ENCODE data around the gene LBH. TPM values are rescaled to one million over a fixed set of nuclear protein-coding genes. Genes with fewer than 3 reads are reported as not detected.

Gene LBH
- total RNA-seq, 1 donor from 2014 or later: 51.7 TPM

DNA sequence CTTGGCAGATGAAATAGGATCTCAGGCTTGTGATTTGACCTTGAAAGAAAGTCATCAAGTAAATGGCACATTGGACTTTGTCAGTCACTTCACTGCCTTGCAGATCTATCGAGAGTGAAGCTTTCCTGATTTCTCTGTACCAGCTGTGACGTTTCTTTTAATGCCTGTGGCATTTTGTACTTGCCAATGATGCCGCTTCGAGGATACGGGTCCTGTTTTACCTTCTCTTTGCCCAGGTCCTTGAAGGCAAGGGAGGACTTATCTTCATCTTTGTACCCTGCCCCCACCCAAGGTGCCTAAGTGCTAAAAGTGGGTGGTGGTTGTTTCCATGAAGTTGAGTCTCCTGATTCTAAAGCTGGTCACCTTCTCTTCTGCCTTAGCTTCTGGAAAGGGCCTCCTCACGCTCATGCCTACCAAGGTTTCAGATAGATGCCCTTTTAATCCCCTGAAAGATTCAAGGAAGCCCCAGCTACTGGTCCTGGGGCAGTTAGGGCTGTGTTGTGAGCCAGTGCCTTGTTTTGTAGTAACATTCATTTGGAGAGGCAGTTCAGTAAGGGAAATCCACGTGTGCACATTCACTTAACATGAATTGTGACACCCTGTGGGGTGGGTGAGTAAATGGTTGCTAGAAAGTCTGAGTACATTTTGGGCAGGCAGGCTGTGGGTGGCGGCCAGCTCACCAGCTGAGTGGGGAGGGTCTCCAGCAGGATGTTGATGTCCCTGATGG, 6.1 kb downstream of the LBH start:
- H3K27me3 ChIP-seq (ENCODE audit: insufficient read depth, low read length): no peaks in the 10 kb centered on the region
- H3K4me1 Mint-ChIP-seq (ENCODE audit: low read depth, unreplicated experiment): peaks cover 20% of the 10 kb centered on the region
- peaks cover 47% of the 10 kb centered on the region for H3K36me3 Mint-ChIP-seq (ENCODE audit: low read depth, unreplicated experiment)
- no peak overlapping the region for H3K27ac Mint-ChIP-seq (ENCODE audit: unreplicated experiment)
- H3K9me3 Mint-ChIP-seq (ENCODE audit: unreplicated experiment): no peaks in the 10 kb centered on the region
- no peaks in the 10 kb centered on the region for H3K27me3 Mint-ChIP-seq (ENCODE audit: low read depth, unreplicated experiment)
- no peak for DNase-seq (ENCODE audit: low read depth)
- peaks cover 31% of the 10 kb centered on the region for H3K4me1 ChIP-seq (ENCODE audit: insufficient read depth, low read length)
- H2AFZ ChIP-seq (ENCODE audit: low read depth, low read length): no peak overlapping the region
- H3K79me2 ChIP-seq (ENCODE audit: insufficient read depth, low read length): peaks cover 93% of the 10 kb centered on the region
- H3K36me3 ChIP-seq (ENCODE audit: insufficient read depth, low read length): peaks cover 43% of the 10 kb centered on the region
- no peaks in the 10 kb centered on the region for H3K9me3 ChIP-seq (ENCODE audit: insufficient read depth, low read depth, low read length)
- H3K27ac ChIP-seq (ENCODE audit: low read depth, low read length): no peak overlapping the region
- H3K4me2 ChIP-seq (ENCODE audit: low read length): peak overlapping the region; percentile 20
- peak overlapping the region; percentile 1 for H3K9ac ChIP-seq (ENCODE audit: low read length)
- H4K20me1 ChIP-seq (ENCODE audit: insufficient read depth, low read length): peaks cover 87% of the 10 kb centered on the region
- FAIRE-seq: peak; percentile 59
- H3K4me3 ChIP-seq (ENCODE audit: insufficient read depth, low read depth, low read length): no peak overlapping the region
- no peak overlapping the region for H3K4me3 Mint-ChIP-seq (ENCODE audit: unreplicated experiment)
- TF ChIP-seq EZH2 (IDR thresholded peaks at IDR 0.05; ENCODE audit: insufficient read depth, low read length): no peak
- TF ChIP-seq, protein P1, sequence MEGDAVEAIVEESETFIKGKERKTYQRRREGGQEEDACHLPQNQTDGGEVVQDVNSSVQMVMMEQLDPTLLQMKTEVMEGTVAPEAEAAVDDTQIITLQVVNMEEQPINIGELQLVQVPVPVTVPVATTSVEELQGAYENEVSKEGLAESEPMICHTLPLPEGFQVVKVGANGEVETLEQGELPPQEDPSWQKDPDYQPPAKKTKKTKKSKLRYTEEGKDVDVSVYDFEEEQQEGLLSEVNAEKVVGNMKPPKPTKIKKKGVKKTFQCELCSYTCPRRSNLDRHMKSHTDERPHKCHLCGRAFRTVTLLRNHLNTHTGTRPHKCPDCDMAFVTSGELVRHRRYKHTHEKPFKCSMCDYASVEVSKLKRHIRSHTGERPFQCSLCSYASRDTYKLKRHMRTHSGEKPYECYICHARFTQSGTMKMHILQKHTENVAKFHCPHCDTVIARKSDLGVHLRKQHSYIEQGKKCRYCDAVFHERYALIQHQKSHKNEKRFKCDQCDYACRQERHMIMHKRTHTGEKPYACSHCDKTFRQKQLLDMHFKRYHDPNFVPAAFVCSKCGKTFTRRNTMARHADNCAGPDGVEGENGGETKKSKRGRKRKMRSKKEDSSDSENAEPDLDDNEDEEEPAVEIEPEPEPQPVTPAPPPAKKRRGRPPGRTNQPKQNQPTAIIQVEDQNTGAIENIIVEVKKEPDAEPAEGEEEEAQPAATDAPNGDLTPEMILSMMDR (IDR thresholded peaks at IDR 0.05; ENCODE audit: insufficient read depth, low read depth, low read length): no peak

DNA sequence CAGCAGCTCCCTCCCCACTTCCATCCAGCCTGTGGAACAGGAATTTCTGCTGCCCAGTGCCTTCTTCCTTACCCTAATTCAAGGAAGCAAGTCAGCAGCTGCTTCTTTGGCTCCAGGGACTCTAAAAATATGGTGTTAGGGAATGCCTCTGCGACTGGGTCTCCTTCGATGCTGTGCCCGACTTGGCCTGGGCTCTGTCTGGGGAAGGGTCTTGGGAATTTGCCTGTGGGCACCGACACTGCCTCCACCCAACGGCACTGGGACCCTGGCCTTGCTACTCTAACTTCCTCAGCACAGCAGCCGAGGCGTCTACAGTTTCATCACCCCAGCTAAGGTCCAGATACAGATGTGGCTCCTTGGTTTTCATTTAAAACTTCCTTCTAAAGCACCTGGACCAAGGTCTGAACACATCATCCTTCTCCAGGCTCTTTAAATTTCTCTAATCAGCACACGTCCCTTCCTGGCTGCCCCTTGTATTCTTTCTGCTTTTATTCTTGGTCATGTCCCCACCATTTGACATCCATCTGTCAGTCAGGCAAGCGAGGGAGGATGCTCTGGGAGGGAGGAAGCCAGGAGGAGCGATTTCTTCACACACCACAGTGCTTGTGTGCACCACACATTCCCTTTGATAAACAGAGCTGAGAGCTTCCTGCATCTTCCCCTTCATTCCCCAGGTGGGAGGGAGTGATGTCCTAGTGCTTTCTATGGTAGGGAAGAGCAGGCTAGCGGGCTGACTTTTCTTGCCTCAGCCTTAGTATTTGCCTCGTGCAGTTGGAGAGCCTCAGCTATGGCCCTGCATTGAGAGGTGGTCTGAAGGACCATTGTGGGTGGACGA, 6.8 kb downstream of the LBH start:
- H3K9ac ChIP-seq (ENCODE audit: low read length): no peak overlapping the region
- Mint-ChIP-seq H3K9me3 (ENCODE audit: unreplicated experiment) (no peaks in the 10 kb centered on the region), H3K4me1 (ENCODE audit: low read depth, unreplicated experiment) (peaks cover 20% of the 10 kb centered on the region), H3K36me3 (ENCODE audit: low read depth, unreplicated experiment) (peaks cover 47% of the 10 kb centered on the region), H3K4me3 (ENCODE audit: unreplicated experiment) (peak overlapping the region; percentile 46), H3K27me3 (ENCODE audit: low read depth, unreplicated experiment) (no peaks in the 10 kb centered on the region), H3K27ac (ENCODE audit: unreplicated experiment) (no peak overlapping the region)
- peaks cover 87% of the 10 kb centered on the region for H4K20me1 ChIP-seq (ENCODE audit: insufficient read depth, low read length)
- H3K4me2 ChIP-seq (ENCODE audit: low read length): no peak overlapping the region
- peaks cover 43% of the 10 kb centered on the region for H3K36me3 ChIP-seq (ENCODE audit: insufficient read depth, low read length)
- peaks cover 26% of the 10 kb centered on the region for H3K4me1 ChIP-seq (ENCODE audit: insufficient read depth, low read length)
- no peak overlapping the region for H3K27ac ChIP-seq (ENCODE audit: low read depth, low read length)
- FAIRE-seq (no peak), DNase-seq (ENCODE audit: low read depth) (no peak)
- H3K79me2 ChIP-seq (ENCODE audit: insufficient read depth, low read length): peaks cover 93% of the 10 kb centered on the region
- no peak for TF ChIP-seq EZH2 (IDR thresholded peaks at IDR 0.05; ENCODE audit: insufficient read depth, low read length)
- TF ChIP-seq, protein P1 (IDR thresholded peaks at IDR 0.05; ENCODE audit: insufficient read depth, low read depth, low read length): no peak
- H3K27me3 ChIP-seq (ENCODE audit: insufficient read depth, low read length): no peaks in the 10 kb centered on the region
- no peak overlapping the region for H3K4me3 ChIP-seq (ENCODE audit: insufficient read depth, low read depth, low read length)
- no peaks in the 10 kb centered on the region for H3K9me3 ChIP-seq (ENCODE audit: insufficient read depth, low read depth, low read length)
- no peak overlapping the region for H2AFZ ChIP-seq (ENCODE audit: low read depth, low read length)
